Tibial artery (tissue), 4 donors: ENCODE results near the gene EMP3.

Experiments used
- DNase-seq, 2 donors: peaks; one replicate each; pipeline ENCODE4 v3.0.0-alpha.2; 2019
- H3K27ac ChIP-seq, 2 donors: fragments of 200-600 bp; sonication (generic) in 1 of 2; 1 replicate in 1 of 2; 2 replicates in 1 of 2; pipeline ENCODE4 v1.5.1; 2018 to 2019; ENCODE audit warnings: mild to moderate bottlenecking in 1 of 2
- H3K27me3 ChIP-seq, 2 donors: fragments of 200-600 bp; sonication (generic) in 1 of 2; one replicate each; pipeline versions ENCODE4 v1.5.1 to v1.6.0; 2016 to 2019
- H3K36me3 ChIP-seq, 3 donors: fragments of 200-600 bp; sonication (generic) in 2 of 3; one replicate each; pipeline ENCODE4 v1.5.1; 2016 to 2019; ENCODE audit warnings: mild to moderate bottlenecking in 2 of 3
- H3K4me1 ChIP-seq, 4 donors: fragments of 200-600 bp; sonication (generic) in 2 of 4; 1 replicate in 3 of 4; 2 replicates in 1 of 4; pipeline ENCODE4 v1.5.1; 2016 to 2019
- H3K4me3 ChIP-seq, 2 donors: fragments of 200-600 bp; sonication (generic) in 1 of 2; 1 replicate in 1 of 2; 2 replicates in 1 of 2; pipeline ENCODE4 v1.5.1; 2018 to 2019; ENCODE audit warnings: mild to moderate bottlenecking in 2 of 2
- H3K9me3 ChIP-seq, 3 donors: fragments of 200-600 bp; sonication (generic) in 1 of 3; one replicate each; pipeline ENCODE4 v1.5.1; 2016 to 2019
- intact Hi-C: fragments of 100-400 bp; cut with DNase I; formaldehyde crosslinking; loops from one replicate; pipeline ENCODE4 v1.15.0; 2023; ENCODE audit warnings: low total_unique reads
- TF ChIP-seq, protein P1 (sequence below), 2 experiments: fragments of 200-600 bp in 1 of 2; fragments of 450-650 bp in 1 of 2; IDR thresholded peaks; one replicate each; pipeline ENCODE4 v1.5.1; 2017 to 2019; ENCODE audit warnings: antibody characterized with exemption in 2 of 2, mild to moderate bottlenecking in 1 of 2, moderate library complexity in 1 of 2

The EMP3 gene

GRCh38 chr19:48330012-48330681 lies 4.8 kb downstream of the EMP3 start:
- H3K36me3 ChIP-seq = peaks cover 0 to 15% (median 10%) of the 10 kb centered on the region in 3 donors
- H3K27me3 ChIP-seq = no peaks in the 10 kb centered on the region
- peak overlapping the region; percentile 21 to 38 for H3K4me3 ChIP-seq
- TF ChIP-seq, protein P1, sequence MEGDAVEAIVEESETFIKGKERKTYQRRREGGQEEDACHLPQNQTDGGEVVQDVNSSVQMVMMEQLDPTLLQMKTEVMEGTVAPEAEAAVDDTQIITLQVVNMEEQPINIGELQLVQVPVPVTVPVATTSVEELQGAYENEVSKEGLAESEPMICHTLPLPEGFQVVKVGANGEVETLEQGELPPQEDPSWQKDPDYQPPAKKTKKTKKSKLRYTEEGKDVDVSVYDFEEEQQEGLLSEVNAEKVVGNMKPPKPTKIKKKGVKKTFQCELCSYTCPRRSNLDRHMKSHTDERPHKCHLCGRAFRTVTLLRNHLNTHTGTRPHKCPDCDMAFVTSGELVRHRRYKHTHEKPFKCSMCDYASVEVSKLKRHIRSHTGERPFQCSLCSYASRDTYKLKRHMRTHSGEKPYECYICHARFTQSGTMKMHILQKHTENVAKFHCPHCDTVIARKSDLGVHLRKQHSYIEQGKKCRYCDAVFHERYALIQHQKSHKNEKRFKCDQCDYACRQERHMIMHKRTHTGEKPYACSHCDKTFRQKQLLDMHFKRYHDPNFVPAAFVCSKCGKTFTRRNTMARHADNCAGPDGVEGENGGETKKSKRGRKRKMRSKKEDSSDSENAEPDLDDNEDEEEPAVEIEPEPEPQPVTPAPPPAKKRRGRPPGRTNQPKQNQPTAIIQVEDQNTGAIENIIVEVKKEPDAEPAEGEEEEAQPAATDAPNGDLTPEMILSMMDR (IDR thresholded peaks at IDR 0.05) = no peak
- H3K27ac ChIP-seq = peak overlapping the region; percentile 45 to 47
- intact Hi-C loops = no loop called here
- H3K9me3 ChIP-seq = no peaks in the 10 kb centered on the region
- DNase-seq = peak; percentile 28 to 75
- peaks cover 0 to 40% (median 37%) of the 10 kb centered on the region in 4 donors for H3K4me1 ChIP-seq

- TF ChIP-seq, protein P1 (IDR thresholded peaks at IDR 0.05) = no peak
- Histone ChIP-seq H3K27me3 (no peaks in the 10 kb centered on the region), H3K27ac (peak overlapping the region; percentile 85 to 93), H3K9me3 (no peaks in the 10 kb centered on the region), H3K36me3 (peaks cover 0 to 15% (median 10%) of the 10 kb centered on the region in 3 donors), H3K4me3 (peak overlapping the region; percentile 49 to 54), H3K4me1 (peaks cover 0 to 23% (median 20%) of the 10 kb centered on the region in 4 donors)
- no peak for DNase-seq
- intact Hi-C loops = no loop called here
Measured at GRCh38 chr19:48332351-48332661, 7.0 kb downstream of the EMP3 start.

DNA sequence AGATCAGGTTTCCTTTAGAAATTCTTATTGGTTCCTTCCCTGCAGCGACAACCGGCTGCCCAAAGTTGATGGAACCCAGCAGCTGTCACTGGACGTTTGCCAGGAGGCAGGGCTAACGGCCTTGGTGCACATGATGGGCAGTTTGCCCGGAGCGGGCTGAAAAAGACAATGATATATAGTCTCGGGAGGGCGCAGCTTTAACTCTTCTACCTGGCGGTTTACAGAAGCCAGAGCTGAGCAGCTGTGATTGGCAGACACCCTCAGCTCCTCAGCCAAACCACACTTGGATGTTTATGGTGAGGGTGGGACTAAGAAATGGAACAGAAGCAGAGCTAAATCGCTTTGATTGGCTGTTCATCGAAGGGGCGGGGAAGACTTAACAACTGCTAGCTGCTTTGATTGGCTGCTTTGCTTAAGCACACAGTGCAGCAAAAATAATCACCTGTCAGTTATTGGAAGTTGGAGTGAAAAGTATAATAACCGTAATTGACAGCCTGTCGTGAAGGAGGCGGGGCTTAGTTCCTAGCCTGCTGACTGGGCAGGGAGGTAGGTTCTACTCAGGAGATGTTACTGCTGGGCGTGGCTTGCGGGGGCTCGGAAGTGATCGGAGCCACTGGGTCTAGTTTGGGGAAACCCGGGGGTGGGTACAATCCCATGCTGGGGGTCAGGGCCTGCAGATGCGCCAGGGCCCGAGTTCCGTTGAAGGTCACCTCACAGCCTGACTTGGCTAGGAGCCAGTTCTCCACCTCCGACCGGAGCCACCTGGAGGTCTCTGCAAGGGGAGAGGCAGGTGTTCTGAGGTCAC lies 7.5 kb downstream of the EMP3 start:
- TF ChIP-seq, protein P1 (IDR thresholded peaks at IDR 0.05) = no peak
- H3K4me3 ChIP-seq = peak overlapping the region; percentile 49 to 54
- H3K4me1 ChIP-seq = peaks cover 0 to 23% (median 17%) of the 10 kb centered on the region in 4 donors
- H3K27ac ChIP-seq = peak overlapping the region; percentile 85 to 93
- peak; percentile 87 to 95 for DNase-seq
- intact Hi-C loops = no loop called here
- peaks cover 0 to 11% (median 6%) of the 10 kb centered on the region in 3 donors for H3K36me3 ChIP-seq
- H3K27me3 ChIP-seq = no peaks in the 10 kb centered on the region
- no peaks in the 10 kb centered on the region for H3K9me3 ChIP-seq

GRCh38 chr19:48333467-48334384 lies 8.4 kb downstream of the EMP3 start:
- DNase-seq = peak; percentile 90 to 93
- H3K4me1 ChIP-seq = peaks cover 0 to 23% (median 17%) of the 10 kb centered on the region in 4 donors
- H3K27me3 ChIP-seq = no peaks in the 10 kb centered on the region
- H3K36me3 ChIP-seq = peaks cover 0 to 10% (median 6%) of the 10 kb centered on the region in 3 donors
- H3K27ac ChIP-seq = peak overlapping the region; percentile 85 to 93
- H3K9me3 ChIP-seq = no peaks in the 10 kb centered on the region
- intact Hi-C loops = no loop called here
- TF ChIP-seq, protein P1 (IDR thresholded peaks at IDR 0.05) = peak; percentile 79 to 81
- peak overlapping the region; percentile 49 to 54 for H3K4me3 ChIP-seq

DNA sequence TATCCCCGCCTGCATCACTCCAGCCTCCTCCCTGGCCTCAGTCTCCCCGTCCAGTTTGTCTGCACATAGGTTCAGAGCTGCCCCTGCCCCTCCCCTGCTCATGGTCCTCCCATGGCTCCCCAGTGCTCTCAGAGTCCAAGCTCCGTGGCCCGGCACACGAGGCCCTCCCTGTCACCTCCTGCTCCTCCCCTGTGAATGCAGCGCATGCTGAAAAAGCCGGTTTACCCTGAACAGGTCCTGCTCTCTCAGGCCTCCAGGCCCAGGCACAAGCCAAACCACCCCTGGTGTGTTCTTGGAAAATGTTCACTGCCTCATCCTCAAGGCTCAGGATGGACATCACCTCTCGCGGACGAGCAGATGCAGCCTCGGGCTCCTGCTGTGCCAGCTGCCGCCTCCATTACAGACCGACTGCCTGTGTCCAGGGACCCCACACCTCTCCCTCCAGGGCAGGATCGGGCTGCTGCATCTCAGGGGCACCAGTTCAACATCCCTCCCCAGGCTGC lies 13.0 kb downstream of the EMP3 start:
- TF ChIP-seq, protein P1 (IDR thresholded peaks at IDR 0.05) = no peak
- H3K36me3 ChIP-seq = peaks cover 0 to 13% (median 8%) of the 10 kb centered on the region in 3 donors
- H3K27ac ChIP-seq = no peak overlapping the region
- H3K4me3 ChIP-seq = no peak overlapping the region
- peaks cover 0 to 10% (median 7%) of the 10 kb centered on the region in 4 donors for H3K4me1 ChIP-seq
- intact Hi-C loops = no loop called here
- no peak for DNase-seq
- no peaks in the 10 kb centered on the region for H3K9me3 ChIP-seq
- no peaks in the 10 kb centered on the region for H3K27me3 ChIP-seq
